ENCODE results near the gene CSTPP1.

- TF ChIP-seq, protein P1, sequence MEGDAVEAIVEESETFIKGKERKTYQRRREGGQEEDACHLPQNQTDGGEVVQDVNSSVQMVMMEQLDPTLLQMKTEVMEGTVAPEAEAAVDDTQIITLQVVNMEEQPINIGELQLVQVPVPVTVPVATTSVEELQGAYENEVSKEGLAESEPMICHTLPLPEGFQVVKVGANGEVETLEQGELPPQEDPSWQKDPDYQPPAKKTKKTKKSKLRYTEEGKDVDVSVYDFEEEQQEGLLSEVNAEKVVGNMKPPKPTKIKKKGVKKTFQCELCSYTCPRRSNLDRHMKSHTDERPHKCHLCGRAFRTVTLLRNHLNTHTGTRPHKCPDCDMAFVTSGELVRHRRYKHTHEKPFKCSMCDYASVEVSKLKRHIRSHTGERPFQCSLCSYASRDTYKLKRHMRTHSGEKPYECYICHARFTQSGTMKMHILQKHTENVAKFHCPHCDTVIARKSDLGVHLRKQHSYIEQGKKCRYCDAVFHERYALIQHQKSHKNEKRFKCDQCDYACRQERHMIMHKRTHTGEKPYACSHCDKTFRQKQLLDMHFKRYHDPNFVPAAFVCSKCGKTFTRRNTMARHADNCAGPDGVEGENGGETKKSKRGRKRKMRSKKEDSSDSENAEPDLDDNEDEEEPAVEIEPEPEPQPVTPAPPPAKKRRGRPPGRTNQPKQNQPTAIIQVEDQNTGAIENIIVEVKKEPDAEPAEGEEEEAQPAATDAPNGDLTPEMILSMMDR (IDR thresholded peaks at IDR 0.05), result no peak
- TF ChIP-seq POLR2A (IDR thresholded peaks at IDR 0.05; ENCODE audit: low read depth) (no peak), EP300 (IDR thresholded peaks at IDR 0.05) (no peak), POLR2AphosphoS5 (IDR thresholded peaks at IDR 0.05) (no peak)
Observed at GRCh38 chr11:47035108-47035507, 98.5 kb downstream of the CSTPP1 start.

Data from esophagus muscularis mucosa (tissue), 4 donors.